HG03103 (cell line): Measurements from ENCODE around the gene DSG1.
"Not testable (repeated sequence)": the region's sequence is repeated elsewhere in the genome, so short reads cannot be mapped to it uniquely, and the experiment has no call there.

Experiments
- ATAC-seq: cut with Tn5 transposase; IDR thresholded peaks from one replicate; pipeline ENCODE4 v1.9.1; 2021; ENCODE audit warnings: low read depth; ENCODE audit not compliant: unreplicated experiment

The DSG1 gene

GRCh38 chr18:31317860-31318259 lies at the start of gene DSG1:
TSS of gene DSG1 (plus strand) at chr18:31318160. CDS start at chr18:31318301, 141 bp downstream.
- no peak for ATAC-seq

- ATAC-seq, result no peak
Observed at GRCh38 chr18:31268985-31269406, 49.0 kb upstream of the DSG1 start.

- ATAC-seq, result no peak
Observed at GRCh38 chr18:31269566-31269965, 48.4 kb upstream of the DSG1 start.

GRCh38 chr18:31270578-31270977 lies 47.4 kb upstream of the DSG1 start:
- ATAC-seq, result no peak

GRCh38 chr18:31273812-31274527 lies 44.0 kb upstream of the DSG1 start:
- no peak for ATAC-seq

GRCh38 chr18:31274931-31275330 lies 43.0 kb upstream of the DSG1 start:
- ATAC-seq, result no peak

GRCh38 chr18:31275722-31276463 lies 42.1 kb upstream of the DSG1 start:
- no peak for ATAC-seq

GRCh38 chr18:31278609-31279071 lies 39.3 kb upstream of the DSG1 start:
- ATAC-seq, result no peak

GRCh38 chr18:31280502-31280901 lies 37.5 kb upstream of the DSG1 start:
- no peak for ATAC-seq

- no peak for ATAC-seq
Observed at GRCh38 chr18:31281437-31281836, 36.5 kb upstream of the DSG1 start.

GRCh38 chr18:31289446-31289845 lies 28.5 kb upstream of the DSG1 start:
- not testable (repeated sequence) for ATAC-seq

GRCh38 chr18:31291688-31292087 lies 26.3 kb upstream of the DSG1 start:
- ATAC-seq, result no peak

GRCh38 chr18:31294199-31294747 lies 23.7 kb upstream of the DSG1 start:
- no peak for ATAC-seq

- ATAC-seq, result no peak
Observed at GRCh38 chr18:31297248-31297647, 20.7 kb upstream of the DSG1 start.

- no peak for ATAC-seq
Observed at GRCh38 chr18:31301201-31301655, 16.7 kb upstream of the DSG1 start.

GRCh38 chr18:31302991-31303390 lies 15.0 kb upstream of the DSG1 start:
- no peak for ATAC-seq

GRCh38 chr18:31303771-31304170 lies 14.2 kb upstream of the DSG1 start:
- ATAC-seq, result no peak

GRCh38 chr18:31309115-31309514 lies 8.8 kb upstream of the DSG1 start:
- no peak for ATAC-seq

GRCh38 chr18:31316974-31317373 lies 986 bp upstream of the DSG1 start:
- no peak for ATAC-seq

- ATAC-seq, result no peak
Observed at GRCh38 chr18:31321719-31322118, 3.8 kb downstream of the DSG1 start.

- no peak for ATAC-seq
Observed at GRCh38 chr18:31325051-31325450, 7.1 kb downstream of the DSG1 start.
